Neuron (in vitro differentiated cells): ENCODE measurements around the gene METRN.

Experiments used
- H2AFZ ChIP-seq: one replicate; pipeline ENCODE4 v1.6.1; 2013; ENCODE audit warnings: low read depth, mild to moderate bottlenecking, inconsistent platforms, low read length, moderate library complexity
- H3K27me3 ChIP-seq: one replicate; pipeline ENCODE4 v1.6.1; 2013; ENCODE audit warnings: low read length; ENCODE audit not compliant: insufficient read depth
- H3K36me3 ChIP-seq: one replicate; pipeline ENCODE4 v1.6.1; 2013; ENCODE audit warnings: low read length; ENCODE audit not compliant: insufficient read depth
- H3K4me1 ChIP-seq: one replicate; pipeline ENCODE4 v1.6.1; 2013; ENCODE audit warnings: low read length; ENCODE audit not compliant: insufficient read depth
- H3K4me3 ChIP-seq: 2 replicates; pipeline ENCODE4 v1.5.1; 2013; ENCODE audit warnings: mild to moderate bottlenecking, low read length, moderate library complexity
- H3K9me3 ChIP-seq: one replicate; pipeline ENCODE4 v1.6.1; 2013; ENCODE audit warnings: low read length

The METRN gene

DNA sequence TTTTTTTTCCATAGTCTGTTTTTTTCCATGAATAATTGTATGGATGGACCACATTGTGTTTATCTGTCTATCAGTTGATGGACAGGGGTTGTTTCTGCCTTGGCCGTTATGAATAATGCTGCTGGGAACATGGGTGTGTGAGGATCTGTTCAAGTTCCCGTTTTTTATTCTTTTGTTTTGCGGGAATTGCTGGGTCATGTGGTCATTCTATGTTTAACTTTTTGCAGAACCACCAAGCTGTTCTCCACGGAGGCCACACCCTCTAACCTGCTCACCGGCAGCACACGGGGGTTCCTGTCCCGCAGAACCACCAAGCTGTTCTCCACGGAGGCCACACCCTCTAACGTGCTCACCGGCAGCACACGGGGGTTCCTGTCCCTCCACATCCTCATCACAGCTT lies 39.7 kb downstream of the METRN start:
- Histone ChIP-seq H3K36me3 (no peaks in the 10 kb centered on the region), H3K4me3 (no peak overlapping the region), H3K4me1 (peaks cover 24% of the 10 kb centered on the region), H3K9me3 (peaks cover 2% of the 10 kb centered on the region), H3K27me3 (no peaks in the 10 kb centered on the region), H2AFZ (no peak overlapping the region)

DNA sequence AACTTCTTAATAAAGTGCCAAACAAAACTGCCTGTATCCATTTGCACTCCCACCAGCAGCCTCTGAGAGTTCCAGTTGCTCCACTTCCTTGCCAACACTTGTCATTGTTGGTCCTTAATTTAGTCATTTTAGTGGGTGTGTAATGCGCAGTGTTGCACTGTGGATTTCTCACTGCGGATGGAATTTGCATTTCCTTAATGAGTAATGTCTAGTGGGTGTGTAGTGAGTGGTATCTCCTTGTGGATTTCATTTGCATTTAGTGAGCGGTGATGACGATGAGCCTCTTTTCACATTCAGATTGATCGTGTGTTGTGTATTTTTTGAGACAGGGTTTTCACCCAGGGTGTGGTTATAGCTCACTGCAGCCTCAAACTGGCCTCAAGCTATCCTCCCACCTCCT lies 41.5 kb downstream of the METRN start:
- no peaks in the 10 kb centered on the region for H3K27me3 ChIP-seq
- peaks cover 2% of the 10 kb centered on the region for H3K9me3 ChIP-seq
- H2AFZ ChIP-seq = no peak overlapping the region
- no peaks in the 10 kb centered on the region for H3K36me3 ChIP-seq
- H3K4me3 ChIP-seq = no peak overlapping the region
- H3K4me1 ChIP-seq = peaks cover 15% of the 10 kb centered on the region

DNA sequence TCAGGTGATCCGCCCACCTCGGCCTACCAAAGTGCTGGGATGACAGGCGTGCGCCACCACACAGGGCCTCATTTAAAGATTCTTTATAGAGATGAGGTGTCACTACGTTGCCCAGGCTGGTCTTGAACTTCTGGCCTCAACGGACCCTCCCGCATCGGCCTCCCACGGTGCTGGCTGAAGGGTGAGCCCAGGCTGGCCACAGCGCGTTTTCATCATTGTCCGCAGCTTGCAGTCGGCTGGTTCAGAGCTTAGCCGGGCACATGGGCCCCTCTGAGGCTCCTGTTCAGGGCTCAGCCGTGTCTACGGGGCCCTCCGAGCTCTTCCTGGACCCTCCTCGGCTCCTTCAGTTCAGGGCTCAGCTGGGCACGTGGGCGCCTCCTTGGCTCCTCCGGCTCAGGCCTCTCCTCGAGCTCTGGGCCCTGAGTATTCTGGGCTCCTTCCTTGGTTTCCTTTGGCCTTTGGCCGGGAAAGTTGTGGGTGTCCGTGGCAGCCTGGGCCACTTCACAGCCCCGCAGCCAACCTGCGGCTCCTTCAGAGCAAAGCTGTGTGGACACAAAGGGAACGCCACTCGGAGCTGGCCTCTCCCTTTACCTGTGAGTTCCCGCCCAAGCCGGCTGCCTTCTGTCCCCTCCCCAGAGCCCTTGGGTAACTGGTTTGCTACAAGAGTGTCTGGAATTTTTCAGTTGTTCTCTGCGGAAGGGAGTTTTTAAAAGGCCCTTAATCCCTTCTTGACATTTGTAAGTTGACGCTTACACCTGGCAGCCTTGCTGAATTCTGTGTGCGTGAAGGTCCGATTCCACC lies 44.4 kb downstream of the METRN start:
- H3K36me3 ChIP-seq = no peaks in the 10 kb centered on the region
- peaks cover 2% of the 10 kb centered on the region for H3K9me3 ChIP-seq
- H3K4me1 ChIP-seq = peaks cover 3% of the 10 kb centered on the region
- no peak overlapping the region for H3K4me3 ChIP-seq
- H2AFZ ChIP-seq = no peak overlapping the region
- H3K27me3 ChIP-seq = no peaks in the 10 kb centered on the region

DNA sequence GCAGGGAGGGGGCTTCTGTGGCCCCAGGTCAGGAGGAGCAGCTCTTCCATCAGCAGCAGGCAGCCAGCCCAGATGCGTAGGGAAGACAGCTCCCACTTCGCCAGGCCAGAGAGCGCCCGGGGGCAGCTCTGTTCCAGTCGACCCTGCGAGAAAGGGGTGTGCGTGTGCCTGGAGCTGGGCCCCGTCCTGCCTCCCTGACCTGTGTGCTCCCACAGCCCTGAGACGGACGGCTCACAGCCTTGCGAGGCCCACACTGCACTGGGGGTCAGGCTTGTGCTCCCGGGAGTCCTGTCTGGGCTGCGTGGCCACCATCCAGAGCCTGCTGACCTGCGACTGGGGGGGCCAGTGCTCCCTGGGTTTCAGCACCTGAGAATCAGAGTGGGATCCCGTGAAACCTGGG lies 45.1 kb downstream of the METRN start:
- H3K9me3 ChIP-seq = peaks cover 2% of the 10 kb centered on the region
- H3K4me1 ChIP-seq = peaks cover 3% of the 10 kb centered on the region
- H3K27me3 ChIP-seq = no peaks in the 10 kb centered on the region
- H2AFZ ChIP-seq = no peak overlapping the region
- H3K4me3 ChIP-seq = no peak overlapping the region
- no peaks in the 10 kb centered on the region for H3K36me3 ChIP-seq

- Histone ChIP-seq H3K27me3 (no peaks in the 10 kb centered on the region), H3K36me3 (no peaks in the 10 kb centered on the region), H3K9me3 (peaks cover 2% of the 10 kb centered on the region), H2AFZ (no peak within 1 kb of the TSS), H3K4me3 (no peak within 1 kb of the TSS), H3K4me1 (peaks cover 3% of the 10 kb centered on the region)
Observed at GRCh38 chr16:760545-761343, 45.8 kb downstream of the METRN start, which contains the start of gene MSLN. TSS of gene MSLN (plus strand) at chr16:760734. CDS start at chr16:762681, 1,947 bp downstream.

DNA sequence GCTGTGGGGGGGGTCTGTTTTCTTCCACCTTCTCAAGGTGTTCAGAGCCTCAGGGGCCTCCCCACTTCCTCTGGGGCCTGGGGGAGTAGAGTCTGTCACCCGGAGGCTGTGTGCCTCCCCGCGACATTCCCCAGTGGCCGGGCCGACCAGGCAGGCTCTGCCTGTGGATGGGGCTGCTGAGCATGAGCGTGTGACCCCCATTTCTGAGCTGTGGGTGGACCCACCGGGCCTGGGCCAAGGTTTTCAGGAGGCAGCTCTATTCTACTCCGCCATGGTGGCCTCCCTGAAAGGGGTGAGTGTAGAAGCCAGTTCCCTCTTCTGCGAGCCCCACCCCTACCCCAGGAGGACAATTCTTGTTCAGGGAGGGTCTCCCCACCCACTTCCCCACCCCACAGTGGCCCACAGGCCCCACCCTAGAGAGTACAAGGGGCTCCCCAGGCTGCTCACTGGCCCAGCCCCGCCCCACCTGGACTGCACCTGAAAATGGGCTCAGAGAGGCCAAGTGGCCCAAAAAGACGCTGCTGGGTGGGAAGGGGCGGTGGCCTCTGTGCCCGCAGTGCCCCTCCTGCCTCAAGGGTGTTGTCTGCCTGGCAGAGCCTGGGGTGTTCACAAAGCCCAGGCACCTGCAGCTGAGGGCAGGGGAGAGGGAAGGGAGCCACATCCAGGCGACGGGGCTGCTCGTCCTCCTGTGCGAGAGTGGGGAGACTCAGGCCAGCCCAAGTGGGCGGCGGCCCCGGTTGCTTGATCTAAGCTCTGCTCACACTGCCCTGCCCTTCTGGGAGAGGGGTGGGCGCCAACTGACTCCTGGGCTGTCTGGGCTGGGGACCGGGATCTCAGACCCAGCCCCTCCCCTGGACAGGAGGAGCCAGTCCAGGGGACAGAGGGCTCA lies 47.0 kb downstream of the METRN start:
- no peaks in the 10 kb centered on the region for H3K27me3 ChIP-seq
- no peak overlapping the region for H3K4me3 ChIP-seq
- peaks cover under 1% of the 10 kb centered on the region for H3K9me3 ChIP-seq
- no peaks in the 10 kb centered on the region for H3K36me3 ChIP-seq
- H2AFZ ChIP-seq = no peak overlapping the region
- H3K4me1 ChIP-seq = peaks cover 3% of the 10 kb centered on the region

DNA sequence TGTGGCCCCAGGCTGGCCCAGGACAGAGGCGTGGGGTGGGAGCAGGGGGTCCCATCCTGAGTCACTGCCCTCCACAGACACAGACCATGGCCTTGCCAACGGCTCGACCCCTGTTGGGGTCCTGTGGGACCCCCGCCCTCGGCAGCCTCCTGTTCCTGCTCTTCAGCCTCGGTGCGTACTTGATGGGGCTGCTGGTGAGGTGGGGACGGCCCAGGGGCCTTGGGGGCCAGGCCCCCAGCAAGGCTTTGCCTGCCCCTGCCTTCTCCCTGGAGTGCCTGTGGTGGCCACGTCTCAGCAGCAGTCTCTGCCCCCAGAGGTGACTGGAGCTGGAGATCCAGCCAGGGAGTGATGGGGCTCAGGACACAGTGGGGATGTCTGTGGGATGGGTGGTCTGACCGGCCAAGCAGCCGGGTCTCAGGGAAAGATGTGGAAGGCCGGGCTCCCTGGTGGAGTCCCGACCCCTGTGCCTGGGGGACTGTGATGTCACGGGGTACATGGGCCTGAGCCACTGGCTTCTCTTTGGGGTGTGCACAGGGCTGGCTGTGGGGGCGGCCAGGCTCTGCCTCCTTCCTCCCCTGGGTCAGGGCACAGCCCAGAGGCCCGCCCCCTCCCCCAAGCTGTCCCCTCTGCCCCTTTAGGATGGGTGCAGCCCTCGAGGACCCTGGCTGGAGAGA lies 47.8 kb downstream of the METRN start:
- H3K36me3 ChIP-seq = no peaks in the 10 kb centered on the region
- H3K4me3 ChIP-seq = no peak overlapping the region
- H3K9me3 ChIP-seq = no peaks in the 10 kb centered on the region
- H2AFZ ChIP-seq = no peak overlapping the region
- H3K27me3 ChIP-seq = no peaks in the 10 kb centered on the region
- H3K4me1 ChIP-seq = peaks cover 3% of the 10 kb centered on the region

DNA sequence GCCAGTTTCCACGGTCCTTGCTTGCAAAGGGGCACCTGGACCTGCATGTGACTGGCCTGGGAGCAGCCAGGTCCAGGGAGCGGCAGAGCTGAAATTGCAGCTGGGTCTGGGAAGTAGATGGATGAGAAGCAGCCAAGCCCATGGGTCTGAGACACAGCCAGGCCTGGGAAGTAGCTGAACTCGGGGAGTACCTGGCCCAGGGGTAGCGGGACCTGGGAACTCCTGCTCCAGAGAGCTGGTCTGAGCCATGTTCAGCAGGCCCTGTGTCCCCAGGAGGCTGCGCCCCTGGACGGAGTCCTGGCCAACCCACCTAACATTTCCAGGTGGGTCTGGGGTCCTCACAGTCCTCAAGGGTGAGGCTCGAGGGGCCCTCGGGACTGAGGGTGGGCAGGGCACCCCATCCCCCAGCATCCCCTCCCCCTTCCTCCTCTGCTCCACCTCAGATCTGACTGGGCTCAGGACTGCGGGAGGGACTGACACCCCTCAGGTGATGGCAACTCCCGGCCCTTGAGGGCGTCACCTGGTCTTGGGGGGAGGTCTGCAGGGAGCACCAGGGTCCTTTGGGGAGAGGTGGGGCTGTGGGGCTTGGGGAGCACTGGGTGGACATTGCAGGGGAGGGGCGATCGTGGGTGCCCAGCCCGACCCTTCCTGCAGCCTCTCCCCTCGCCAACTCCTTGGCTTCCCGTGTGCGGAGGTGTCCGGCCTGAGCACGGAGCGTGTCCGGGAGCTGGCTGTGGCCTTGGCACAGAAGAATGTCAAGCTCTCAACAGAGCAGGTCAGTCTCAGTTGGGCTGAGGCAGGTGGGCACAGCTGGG lies 48.7 kb downstream of the METRN start:
- Histone ChIP-seq H3K4me3 (no peak overlapping the region), H3K4me1 (peaks cover 3% of the 10 kb centered on the region), H2AFZ (no peak overlapping the region), H3K27me3 (no peaks in the 10 kb centered on the region), H3K9me3 (no peaks in the 10 kb centered on the region), H3K36me3 (no peaks in the 10 kb centered on the region)

DNA sequence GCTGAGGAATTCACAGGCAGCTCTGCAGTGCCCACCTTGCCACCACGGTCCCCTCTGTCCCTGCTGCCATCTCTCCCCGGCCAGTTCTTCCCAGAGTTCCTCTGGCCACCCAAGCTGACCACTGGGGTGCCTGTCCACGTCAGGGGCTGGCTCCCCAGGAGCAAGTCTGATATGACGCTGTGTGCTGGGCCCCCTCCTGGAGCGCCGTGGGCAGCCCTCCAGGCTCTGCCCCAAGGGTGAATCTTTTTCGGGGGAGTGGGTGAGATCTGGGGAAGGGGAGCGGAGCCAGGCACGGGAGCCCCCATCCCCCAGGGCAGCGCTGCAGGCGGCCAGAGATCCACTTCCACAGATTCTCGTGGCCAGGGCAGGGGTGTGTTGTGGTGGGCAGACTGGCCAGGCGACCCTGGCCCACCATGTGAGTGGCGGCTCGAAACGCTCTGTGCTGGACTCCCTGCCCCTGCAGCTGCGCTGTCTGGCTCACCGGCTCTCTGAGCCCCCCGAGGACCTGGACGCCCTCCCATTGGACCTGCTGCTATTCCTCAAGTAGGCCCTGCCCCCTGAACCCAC lies 49.3 kb downstream of the METRN start:
- H3K27me3 ChIP-seq = no peaks in the 10 kb centered on the region
- no peaks in the 10 kb centered on the region for H3K36me3 ChIP-seq
- peaks cover 3% of the 10 kb centered on the region for H3K4me1 ChIP-seq
- H2AFZ ChIP-seq = no peak overlapping the region
- no peaks in the 10 kb centered on the region for H3K9me3 ChIP-seq
- H3K4me3 ChIP-seq = no peak overlapping the region

DNA sequence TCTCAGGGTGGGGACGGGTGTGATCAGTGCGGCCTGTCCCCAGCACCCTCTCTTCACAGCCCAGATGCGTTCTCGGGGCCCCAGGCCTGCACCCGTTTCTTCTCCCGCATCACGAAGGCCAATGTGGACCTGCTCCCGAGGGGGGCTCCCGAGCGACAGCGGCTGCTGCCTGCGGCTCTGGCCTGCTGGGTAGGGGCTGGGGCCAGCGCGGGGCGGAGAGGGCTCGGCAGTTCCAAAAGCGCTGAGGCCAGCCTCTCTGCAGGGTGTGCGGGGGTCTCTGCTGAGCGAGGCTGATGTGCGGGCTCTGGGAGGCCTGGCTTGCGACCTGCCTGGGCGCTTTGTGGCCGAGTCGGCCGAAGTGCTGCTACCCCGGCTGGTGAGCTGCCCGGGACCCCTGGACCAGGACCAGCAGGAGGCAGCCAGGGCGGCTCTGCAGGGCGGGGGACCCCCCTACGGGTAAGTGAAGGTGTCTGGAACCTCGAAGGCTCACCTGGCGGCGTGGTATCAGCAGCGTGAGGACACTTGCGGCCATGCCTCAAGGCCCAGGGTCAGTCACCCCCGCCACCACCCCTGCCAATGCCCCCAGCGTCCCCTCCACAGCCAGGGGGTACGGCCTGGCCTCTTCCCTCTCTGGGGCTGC lies 50.0 kb downstream of the METRN start:
- H2AFZ ChIP-seq = no peak overlapping the region
- H3K4me1 ChIP-seq = peaks cover 3% of the 10 kb centered on the region
- no peak overlapping the region for H3K4me3 ChIP-seq
- no peaks in the 10 kb centered on the region for H3K36me3 ChIP-seq
- no peaks in the 10 kb centered on the region for H3K27me3 ChIP-seq
- H3K9me3 ChIP-seq = no peaks in the 10 kb centered on the region

GRCh38 chr16:765488-765865 lies 50.6 kb downstream of the METRN start:
- Histone ChIP-seq H3K4me3 (no peak overlapping the region), H3K27me3 (no peaks in the 10 kb centered on the region), H3K36me3 (no peaks in the 10 kb centered on the region), H3K9me3 (no peaks in the 10 kb centered on the region), H2AFZ (no peak overlapping the region), H3K4me1 (no peaks in the 10 kb centered on the region)
